AG04449 (cell line): ENCODE results near the gene MIOX.
A peak's percentile ranks its signal among the peaks of the same experiment; 100 is the strongest.

ENCODE experiments used
- CTCF ChIA-PET: fragments of 350-600 bp; formaldehyde crosslinking; extraction: SDS; loops from one replicate; lab custom pipeline; 2021; ENCODE audit warnings: antibody characterized with exemption; lab: Yijun Ruan, JAX
- POLR2A ChIA-PET: fragments of 400-600, 350-600 bp; formaldehyde crosslinking; extraction: SDS; loops from one replicate; lab custom pipeline; 2020; ENCODE audit warnings: antibody characterized with exemption, inconsistent platforms; lab: Yijun Ruan, JAX
- DNase-seq: peaks from one replicate; pipeline ENCODE4 v3.0.0-alpha.2; 2010; ENCODE audit warnings: low read depth, low spot score
- H3K4me3 ChIP-seq: 2 replicates; pipeline ENCODE4 v1.5.1; 2011; ENCODE audit warnings: low read depth, mild to moderate bottlenecking, control low read depth, low read length
- TF ChIP-seq, protein P1 (sequence below): IDR thresholded peaks from one replicate; pipeline ENCODE4 v1.5.1; 2011; ENCODE audit warnings: mild to moderate bottlenecking, moderate library complexity, low read length, control low read depth, inconsistent platforms; ENCODE audit not compliant: insufficient read depth; ENCODE audit errors: missing control alignments

MIOX gene

DNA sequence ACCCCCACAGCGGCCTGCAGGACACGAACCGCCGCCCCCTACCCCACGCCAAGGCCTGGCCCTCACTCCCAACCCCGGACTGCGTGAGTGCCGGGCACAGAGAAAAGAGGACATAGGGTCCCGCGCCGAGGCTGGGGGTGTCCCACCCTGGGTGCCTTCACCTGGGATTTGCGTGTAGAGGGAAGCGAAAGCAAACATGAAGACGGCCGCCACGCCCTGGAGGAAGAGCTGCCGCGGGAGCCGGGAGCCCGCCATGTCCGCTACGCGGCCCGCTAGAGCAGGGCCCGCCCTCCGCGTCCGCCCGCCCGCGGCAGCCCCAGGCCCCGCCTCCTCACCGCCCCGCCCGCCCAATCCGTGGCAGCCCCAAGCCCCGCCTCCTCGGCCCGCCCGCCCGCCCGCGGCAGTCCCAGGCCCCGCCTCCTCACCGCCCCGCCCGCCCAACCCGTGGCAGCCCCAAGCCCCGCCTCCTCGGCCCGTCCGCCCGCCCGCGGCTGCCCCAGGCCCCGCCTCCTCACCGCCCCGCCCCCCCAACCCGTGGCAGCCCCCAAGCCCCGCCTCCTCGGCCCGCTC, 20.8 kb downstream of the MIOX start, which contains the start of gene LMF2:
LMF2 (minus strand) TSS at position 282 of the 570 bp plus-strand sequence; CDS start at position 255, 27 bp downstream.
- ChIA-PET CTCF (interaction anchor here (0.7 to 1.0 kb wide), 5 partner anchors 10 to 113 kb away, joined by 4 to 7 read pairs (median 4); partner anchors contain the start of gene SCO2), POLR2A (interaction anchor here (0.7 to 1.9 kb wide), 5 partner anchors 10 to 63 kb away, joined by 3 to 25 read pairs (median 4); partner anchors contain the start of gene SCO2)
- TF ChIP-seq, protein P1, sequence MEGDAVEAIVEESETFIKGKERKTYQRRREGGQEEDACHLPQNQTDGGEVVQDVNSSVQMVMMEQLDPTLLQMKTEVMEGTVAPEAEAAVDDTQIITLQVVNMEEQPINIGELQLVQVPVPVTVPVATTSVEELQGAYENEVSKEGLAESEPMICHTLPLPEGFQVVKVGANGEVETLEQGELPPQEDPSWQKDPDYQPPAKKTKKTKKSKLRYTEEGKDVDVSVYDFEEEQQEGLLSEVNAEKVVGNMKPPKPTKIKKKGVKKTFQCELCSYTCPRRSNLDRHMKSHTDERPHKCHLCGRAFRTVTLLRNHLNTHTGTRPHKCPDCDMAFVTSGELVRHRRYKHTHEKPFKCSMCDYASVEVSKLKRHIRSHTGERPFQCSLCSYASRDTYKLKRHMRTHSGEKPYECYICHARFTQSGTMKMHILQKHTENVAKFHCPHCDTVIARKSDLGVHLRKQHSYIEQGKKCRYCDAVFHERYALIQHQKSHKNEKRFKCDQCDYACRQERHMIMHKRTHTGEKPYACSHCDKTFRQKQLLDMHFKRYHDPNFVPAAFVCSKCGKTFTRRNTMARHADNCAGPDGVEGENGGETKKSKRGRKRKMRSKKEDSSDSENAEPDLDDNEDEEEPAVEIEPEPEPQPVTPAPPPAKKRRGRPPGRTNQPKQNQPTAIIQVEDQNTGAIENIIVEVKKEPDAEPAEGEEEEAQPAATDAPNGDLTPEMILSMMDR = no peak
- peak within 1 kb of the TSS; percentile 96 for H3K4me3 ChIP-seq
- no peak for DNase-seq

DNA sequence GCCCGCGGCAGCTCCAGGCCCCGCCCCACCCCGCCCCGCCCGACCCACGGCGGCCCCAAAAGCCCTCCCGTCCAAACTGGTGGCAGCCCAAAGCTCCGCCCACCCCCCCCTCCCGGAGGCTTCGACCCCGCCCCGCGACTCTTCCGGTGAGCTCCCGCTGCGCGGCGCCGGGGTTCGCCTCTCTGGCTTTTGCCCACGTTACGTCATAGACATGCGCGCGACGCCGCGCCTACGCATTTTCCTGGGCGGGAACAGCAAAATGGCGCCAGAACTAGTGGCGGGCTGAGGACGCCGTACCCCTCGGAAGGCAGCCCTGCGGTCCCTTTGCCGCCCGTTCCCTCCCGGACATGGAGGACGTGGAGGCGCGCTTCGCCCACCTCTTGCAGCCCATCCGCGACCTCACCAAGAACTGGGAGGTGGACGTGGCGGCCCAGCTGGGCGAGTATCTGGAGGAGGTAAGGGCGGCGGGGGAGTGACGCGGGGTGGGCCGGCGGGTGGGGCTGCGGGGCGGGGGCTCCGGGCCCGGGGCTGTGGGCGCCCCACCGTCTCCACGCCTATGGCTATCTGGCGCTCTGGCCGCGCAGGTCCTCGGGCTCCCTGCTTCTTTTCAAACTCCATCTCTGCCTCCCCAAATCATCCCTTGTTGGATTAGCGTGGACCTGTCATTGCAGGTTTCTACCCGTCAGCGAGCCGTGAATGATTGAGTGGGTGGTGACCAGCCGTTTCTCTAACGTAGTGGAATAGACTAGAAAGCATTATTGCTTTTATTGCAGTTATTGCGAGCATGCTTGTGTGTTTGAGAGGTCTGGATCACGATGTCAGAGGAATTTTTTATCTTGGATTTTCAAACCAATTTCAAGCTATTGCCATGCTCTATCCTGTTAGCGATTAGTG, 21.6 kb downstream of the MIOX start, which contains the start of gene NCAPH2:
NCAPH2 (plus strand) TSS at position 234 of the 894 bp plus-strand sequence; CDS start at position 348, 114 bp downstream.
- POLR2A ChIA-PET = interaction anchor here (0.7 to 1.9 kb wide), 5 partner anchors 10 to 64 kb away, joined by 3 to 25 read pairs (median 4); partner anchors contain the start of gene SCO2
- CTCF ChIA-PET = interaction anchor here (0.7 to 2.3 kb wide), 12 partner anchors 8 to 188 kb away, joined by 3 to 14 read pairs (median 4); partner anchors contain the start of genes SCO2 and SYCE3

DNA sequence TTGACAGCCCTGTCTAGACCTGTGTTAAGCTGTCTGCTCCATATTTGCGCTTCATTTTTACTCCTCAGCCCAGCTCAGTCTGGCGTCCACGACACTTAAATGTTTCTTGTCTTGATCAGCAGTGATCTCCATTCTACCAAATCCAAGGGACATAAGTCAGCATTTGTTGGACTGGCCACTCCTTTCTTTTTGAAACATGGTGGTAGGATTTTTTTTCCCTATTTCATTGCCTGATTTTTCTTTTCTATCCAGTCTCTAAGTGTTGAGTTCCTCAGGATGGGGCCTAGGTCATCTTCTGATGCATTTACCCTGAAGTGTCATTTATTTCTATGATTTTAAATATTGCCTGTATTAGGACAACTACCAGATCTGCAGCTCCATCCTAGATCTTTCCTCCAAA, 22.2 kb downstream of the MIOX start:
- DNase-seq = no peak
- TF ChIP-seq, protein P1 = no peak
- ChIA-PET CTCF (interaction anchor here (0.9 to 2.3 kb wide), 7 partner anchors 9 to 187 kb away, joined by 3 to 14 read pairs (median 3); partner anchors contain the start of genes SCO2 and SYCE3), POLR2A (interaction anchor here (1.9 kb wide), 1 partner anchor 16 kb away, joined by 25 read pairs; the partner anchor contains the start of gene SCO2)
- H3K4me3 ChIP-seq = peak overlapping the region; percentile 94

More for the DNA sequence above, 21.6 kb downstream of the MIOX start, which contains the start of gene NCAPH2:
- peak; percentile 58 for DNase-seq
- peak within 1 kb of the TSS; percentile 96 for H3K4me3 ChIP-seq
- TF ChIP-seq, protein P1 = no peak

DNA sequence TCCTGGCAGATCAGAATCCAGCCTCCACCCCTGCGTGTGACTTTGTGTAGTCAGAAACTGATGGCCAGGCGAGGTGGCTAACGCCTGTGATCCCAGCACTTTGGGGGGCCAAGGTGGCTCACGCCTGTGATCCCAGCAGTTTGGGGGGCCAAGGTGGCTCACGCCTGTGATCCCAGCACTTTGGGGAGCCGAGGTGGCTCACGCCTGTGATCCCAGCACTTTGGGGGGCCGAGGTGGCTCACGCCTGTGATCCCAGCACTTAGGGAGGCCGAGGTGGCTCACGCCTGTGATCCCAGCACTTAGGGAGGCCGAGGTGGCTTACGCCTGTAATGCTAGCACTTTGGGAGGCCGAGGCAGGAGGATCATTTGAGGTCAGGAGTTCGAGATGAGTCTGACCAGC, 26.5 kb downstream of the MIOX start:
- POLR2A ChIA-PET = no interaction called here
- TF ChIP-seq, protein P1 = no peak
- CTCF ChIA-PET = interaction anchor here (2.9 kb wide), 1 partner anchor 12 kb away, joined by 18 read pairs; the partner anchor contains the start of gene SCO2
- DNase-seq = no peak
- no peak overlapping the region for H3K4me3 ChIP-seq

DNA sequence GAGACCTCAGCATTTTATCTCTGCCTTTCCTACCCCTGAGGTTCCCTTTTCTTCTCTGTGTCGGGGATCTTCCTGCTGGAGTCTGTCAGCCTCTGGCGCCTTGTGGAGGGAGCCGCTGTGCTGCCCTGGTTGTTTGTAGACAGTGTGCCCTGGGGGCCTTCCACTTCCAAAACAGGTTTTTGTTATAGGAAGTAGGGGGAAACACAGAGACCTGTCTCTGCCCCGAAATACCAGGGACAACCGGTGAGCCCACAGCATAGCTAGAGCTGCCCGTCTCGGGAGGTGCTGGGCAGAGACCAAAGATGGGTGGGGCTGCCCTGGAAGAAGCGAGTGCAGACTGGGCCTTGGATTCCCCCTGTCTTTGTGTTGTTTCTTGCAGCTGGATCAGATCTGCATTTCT, 29.4 kb downstream of the MIOX start:
- ChIA-PET CTCF (interaction anchor here (2.9 kb wide), 1 partner anchor 9 kb away, joined by 18 read pairs; the partner anchor contains the start of gene SCO2), POLR2A (interaction anchor here (0.9 kb wide), 1 partner anchor 10 kb away, joined by 3 read pairs; the partner anchor contains the start of gene SCO2)
- TF ChIP-seq, protein P1 = no peak
- H3K4me3 ChIP-seq = no peak overlapping the region
- no peak for DNase-seq
